HCT116 (cell line): ENCODE data around the gene SIN3A. TPM values are rescaled to one million over a fixed set of nuclear protein-coding genes. Genes with fewer than 3 reads are reported as not detected.

Experiments used
- ATAC-seq: fragments of 200-7000 bp; cut with Tn5 transposase; 2 replicates; pipeline ENCODE4 v1.9.1; 2020; ENCODE audit warnings: mild to moderate bottlenecking, moderate library complexity
- BruUV-seq: library from RNA; stranded (reverse); fragments of 400-500 nt; replicated peaks from 2 replicates; lab custom pipeline; 2021; lab: Mats Ljungman, UMichigan
- CTCF ChIA-PET: fragments of 300-600 bp; sonication (Branson Sonifier 250); formaldehyde crosslinking; loops from one replicate; lab custom pipeline; 2021; ENCODE audit warnings: antibody characterized with exemption; lab: Charles Lee
- POLR2A ChIA-PET: fragments of 300-600, 350-600 bp; sonication (Branson Sonifier 250); formaldehyde crosslinking; loops from one replicate; lab custom pipeline; 2021; ENCODE audit warnings: antibody characterized with exemption; lab: Charles Lee
- RAD21 ChIA-PET, 2 experiments: fragments of 300-600 bp; sonication (Branson Sonifier 250); formaldehyde crosslinking; loops; one replicate each; lab custom pipeline; 2023; ENCODE audit warnings: low total read pairs in 2 of 2; ENCODE audit not compliant: uncharacterized antibody in 2 of 2, unreplicated experiment in 2 of 2, low non-redundant PET in 1 of 2; lab: Charles Lee
- DNase-seq: peaks from one replicate; pipeline ENCODE4 v3.0.0-alpha.2; 2010; ENCODE audit warnings: low read depth, low spot score
- H2AFZ ChIP-seq: fragments of 200-600 bp; shearing (Covaris generic), sonication (generic); 2 replicates; pipeline ENCODE4 v1.6.1; 2017; ENCODE audit warnings: low read depth, mixed run types, mixed read lengths, antibody characterized with exemption, low read length; ENCODE audit not compliant: poor library complexity, severe bottlenecking
- H3K27ac ChIP-seq: 2 replicates; pipeline ENCODE4 v1.5.1; 2012; ENCODE audit warnings: low read depth, low read length
- H3K27me3 ChIP-seq: fragments of 200-600 bp; sonication (generic); 2 replicates; pipeline ENCODE4 v1.6.1; 2016; ENCODE audit warnings: mixed run types, low read length, mixed read lengths; ENCODE audit not compliant: insufficient read depth
- H3K36me3 ChIP-seq, 2 experiments: fragments of 200-500 bp in 1 of 2; fragments of 200-600 bp in 1 of 2; sonication (Bioruptor generic) in 1 of 2; sonication (generic) in 1 of 2; 2 replicates each; pipeline versions ENCODE4 v1.5.1 to v1.6.1; 2014 to 2016; ENCODE audit warnings: low read length in 2 of 2, inconsistent platforms in 1 of 2, mixed read lengths in 1 of 2, mixed run types in 1 of 2; ENCODE audit not compliant: insufficient read depth in 2 of 2, control insufficient read depth in 1 of 2
- H3K4me1 ChIP-seq, 2 experiments: fragments of 200-600 bp in 1 of 2; sonication (generic) in 1 of 2; 2 replicates each; pipeline versions ENCODE4 v1.5.1 to v1.6.1; 2012 to 2017; ENCODE audit warnings: low read length in 2 of 2, inconsistent platforms in 1 of 2, mild to moderate bottlenecking in 1 of 2, mixed read lengths in 1 of 2, mixed run types in 1 of 2, moderate library complexity in 1 of 2; ENCODE audit not compliant: insufficient read depth in 2 of 2, control insufficient read depth in 1 of 2
- H3K4me2 ChIP-seq: fragments of 200-600 bp; sonication (generic); 2 replicates; pipeline ENCODE4 v1.6.1; 2017; ENCODE audit warnings: mixed run types, low read length, mixed read lengths
- H3K4me3 ChIP-seq, 2 experiments: fragments of 200-600 bp in 1 of 2; sonication (generic) in 1 of 2; replicated peaks in 1 of 2; 2 replicates each; pipeline ENCODE4 v1.5.1; 2011 to 2016; ENCODE audit warnings: low read length in 2 of 2, control low read depth in 1 of 2, low read depth in 1 of 2, mild to moderate bottlenecking in 1 of 2, mixed read lengths in 1 of 2, mixed run types in 1 of 2
- H3K79me2 ChIP-seq: fragments of 200-600 bp; sonication (generic); 2 replicates; pipeline ENCODE4 v1.6.1; 2017; ENCODE audit warnings: mild to moderate bottlenecking, mixed run types, low read length, moderate library complexity, mixed read lengths; ENCODE audit not compliant: insufficient read depth
- H3K9ac ChIP-seq: fragments of 200-600 bp; sonication (generic); 2 replicates; pipeline ENCODE4 v1.6.1; 2016; ENCODE audit warnings: low read length, mixed read lengths
- H3K9me2 ChIP-seq: fragments of 200-600 bp; sonication (generic), shearing (Covaris generic); 2 replicates; pipeline ENCODE4 v1.6.1; 2017; ENCODE audit warnings: mixed run types, mild to moderate bottlenecking, moderate library complexity; ENCODE audit not compliant: insufficient read depth
- H3K9me3 ChIP-seq, 2 experiments: fragments of 200-500 bp in 1 of 2; fragments of 200-600 bp in 1 of 2; sonication (Bioruptor generic) in 1 of 2; sonication (generic) in 1 of 2; 2 replicates each; pipeline ENCODE4 v1.6.1; 2014 to 2017; ENCODE audit warnings: low read length in 2 of 2, mixed read lengths in 2 of 2, inconsistent platforms in 1 of 2, low read depth in 1 of 2, mild to moderate bottlenecking in 1 of 2, mixed run types in 1 of 2, moderate library complexity in 1 of 2; ENCODE audit not compliant: control insufficient read depth in 1 of 2, insufficient read depth in 1 of 2
- H4K20me1 ChIP-seq: fragments of 200-600 bp; sonication (generic), shearing (Covaris generic); 2 replicates; pipeline ENCODE4 v1.6.1; 2017; ENCODE audit warnings: mixed run types, mild to moderate bottlenecking, moderate library complexity; ENCODE audit not compliant: insufficient read depth
- CBX3 ChIP-seq: IDR thresholded peaks from 2 replicates; pipeline ENCODE4 v1.6.1; 2012; ENCODE audit warnings: low read depth
- ELF1 ChIP-seq: IDR thresholded peaks from 2 replicates; pipeline ENCODE4 v1.6.1; 2012; ENCODE audit warnings: low read depth, borderline replicate concordance
- MAX ChIP-seq: IDR thresholded peaks from 2 replicates; pipeline ENCODE4 v1.6.1; 2012
- POLR2AphosphoS5 ChIP-seq: IDR thresholded peaks from 2 replicates; pipeline ENCODE4 v1.6.1; 2011; ENCODE audit warnings: mild to moderate bottlenecking, low read depth, low read length, moderate library complexity
- REST ChIP-seq: IDR thresholded peaks from 2 replicates; pipeline ENCODE4 v1.6.1; 2012; ENCODE audit warnings: low read depth
- SP1 ChIP-seq: IDR thresholded peaks from 2 replicates; pipeline ENCODE4 v1.6.1; 2012; ENCODE audit warnings: low read depth
- SRF ChIP-seq: IDR thresholded peaks from 2 replicates; pipeline ENCODE4 v1.6.1; 2012; ENCODE audit warnings: low read depth
- intact Hi-C: fragments of 100-400 bp; cut with micrococcal nuclease; formaldehyde crosslinking; loops from 2 replicates; pipeline ENCODE4 v1.10.0; 2022
- total RNA-seq: library from RNA; stranded (reverse); gene quantifications from one replicate; pipeline ENCODE4 v1.2.1, GENCODE V29; 2021; ENCODE audit not compliant: unreplicated experiment
- TF ChIP-seq, protein P1 (sequence below): IDR thresholded peaks from 2 replicates; pipeline ENCODE4 v1.6.1; 2011; ENCODE audit warnings: mild to moderate bottlenecking, low read length, moderate library complexity; ENCODE audit not compliant: insufficient replicate concordance; ENCODE audit errors: extremely low read depth

The SIN3A gene
- total RNA-seq, 1 experiment from 2014 or later: 70.1 TPM

- intact Hi-C loops: loop anchor here (1.0 kb wide), 1 partner anchor 184 kb away; the partner anchor contains the start of gene IMP3
- ATAC-seq (no peak), DNase-seq (peak; percentile 12)
- Histone ChIP-seq H3K36me3 (no peaks in the 10 kb centered on the region), H3K9me3 (no peaks in the 10 kb centered on the region), H4K20me1 (no peaks in the 10 kb centered on the region; the same call in 1 of the 2 replicates), H2AFZ (peak overlapping the region; percentile 44), H3K27ac (peak overlapping the region; percentile 62), H3K27me3 (no peaks in the 10 kb centered on the region), H3K79me2 (peaks cover 21% of the 10 kb centered on the region), H3K9me2 (no peaks in the 10 kb centered on the region), H3K4me2 (peak overlapping the region; percentile 73), H3K4me1 (peaks cover 0 to 28% of the 10 kb centered on the region in 2 experiments; a peak in 2 of 4 replicates), H3K9ac (peak overlapping the region; percentile 97), H3K4me3 (peak overlapping the region; percentile 92 to 97)
- ChIA-PET POLR2A (interaction anchor here (1.2 to 1.6 kb wide), 4 partner anchors 10 to 217 kb away, joined by 3 to 8 read pairs (median 4); partner anchors contain the start of genes IMP3 and MAN2C1), CTCF (interaction anchor here (0.5 to 1.2 kb wide), 2 partner anchors 88 to 271 kb away, joined by 3 to 5 read pairs; no protein-coding TSS in a partner anchor), RAD21 (interaction anchor here in 1 of 2 experiments (1.0 kb wide), 1 partner anchor 184 kb away, joined by 3 read pairs; the partner anchor contains the start of gene IMP3)
- BruUV-seq: TSS peak; percentile 32
- TF ChIP-seq MAX (no peak), SRF (no peak), CBX3 (no peak), SP1 (no peak), POLR2AphosphoS5 (no peak), ELF1 (no peak), REST (no peak)
- TF ChIP-seq, protein P1, sequence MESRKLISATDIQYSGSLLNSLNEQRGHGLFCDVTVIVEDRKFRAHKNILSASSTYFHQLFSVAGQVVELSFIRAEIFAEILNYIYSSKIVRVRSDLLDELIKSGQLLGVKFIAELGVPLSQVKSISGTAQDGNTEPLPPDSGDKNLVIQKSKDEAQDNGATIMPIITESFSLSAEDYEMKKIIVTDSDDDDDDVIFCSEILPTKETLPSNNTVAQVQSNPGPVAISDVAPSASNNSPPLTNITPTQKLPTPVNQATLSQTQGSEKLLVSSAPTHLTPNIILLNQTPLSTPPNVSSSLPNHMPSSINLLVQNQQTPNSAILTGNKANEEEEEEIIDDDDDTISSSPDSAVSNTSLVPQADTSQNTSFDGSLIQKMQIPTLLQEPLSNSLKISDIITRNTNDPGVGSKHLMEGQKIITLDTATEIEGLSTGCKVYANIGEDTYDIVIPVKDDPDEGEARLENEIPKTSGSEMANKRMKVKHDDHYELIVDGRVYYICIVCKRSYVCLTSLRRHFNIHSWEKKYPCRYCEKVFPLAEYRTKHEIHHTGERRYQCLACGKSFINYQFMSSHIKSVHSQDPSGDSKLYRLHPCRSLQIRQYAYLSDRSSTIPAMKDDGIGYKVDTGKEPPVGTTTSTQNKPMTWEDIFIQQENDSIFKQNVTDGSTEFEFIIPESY: no peak
Observed at GRCh38 chr15:75455982-75456531, 4.6 kb upstream of the SIN3A start.
